CD4-positive, alpha-beta memory T cell (primary cell): ENCODE results near the gene NWD2. TPM values are rescaled to one million over a fixed set of nuclear protein-coding genes. Genes with fewer than 3 reads are reported as not detected.

ENCODE experiments used
- CTCF ChIA-PET: fragments of 350-600 bp; sonication (Branson Sonifier 250); formaldehyde crosslinking; loops from one replicate; lab custom pipeline; 2021; ENCODE audit warnings: inconsistent platforms; ENCODE audit not compliant: partially characterized antibody; lab: Charles Lee
- POLR2A ChIA-PET: fragments of 350-600 bp; sonication (Branson Sonifier 250); formaldehyde crosslinking; loops from one replicate; lab custom pipeline; 2021; ENCODE audit not compliant: partially characterized antibody; lab: Charles Lee
- DNase-seq, 5 donors: peaks; one replicate each; pipeline versions ENCODE4 v3.0.0 to v3.0.0-alpha.2; 2020 to 2022; ENCODE audit warnings: mixed read lengths in 1 of 5
- H3K27ac ChIP-seq: one replicate; pipeline ENCODE4 v1.7.0; 2013; ENCODE audit warnings: low read depth, low read length
- H3K27me3 ChIP-seq: 2 replicates; pipeline ENCODE4 v1.7.0; 2013; ENCODE audit warnings: mild to moderate bottlenecking, low read length, moderate library complexity; ENCODE audit not compliant: insufficient read depth
- H3K36me3 ChIP-seq: 2 replicates; pipeline ENCODE4 v1.7.0; 2013; ENCODE audit warnings: mild to moderate bottlenecking, low read length, moderate library complexity; ENCODE audit not compliant: insufficient read depth
- H3K4me1 ChIP-seq: 2 replicates; pipeline ENCODE4 v1.7.0; 2013; ENCODE audit warnings: mild to moderate bottlenecking, low read length, moderate library complexity; ENCODE audit not compliant: insufficient read depth
- H3K4me3 ChIP-seq, 2 donors: one replicate each; pipeline ENCODE4 v1.7.0; 2013; ENCODE audit warnings: low read length in 2 of 2, mild to moderate bottlenecking in 1 of 2
- H3K9me3 ChIP-seq, 2 donors: one replicate each; pipeline ENCODE4 v1.7.0; 2013; ENCODE audit warnings: low read length in 2 of 2, control low read depth in 1 of 2; ENCODE audit not compliant: control insufficient read depth in 1 of 2
- H3K27ac Mint-ChIP-seq, 7 donors: one replicate each; pipeline ENCODE4 v1.8.0; 2020 to 2021; ENCODE audit warnings: mixed read lengths in 7 of 7, mild to moderate bottlenecking in 6 of 7, inconsistent platforms in 3 of 7, moderate library complexity in 3 of 7
- H3K27me3 Mint-ChIP-seq, 2 donors: one replicate each; pipeline ENCODE4 v1.8.0; 2020 to 2021; ENCODE audit warnings: mixed read lengths in 2 of 2
- H3K36me3 Mint-ChIP-seq, 2 donors: one replicate each; pipeline ENCODE4 v1.8.0; 2020 to 2021; ENCODE audit warnings: mixed read lengths in 2 of 2, inconsistent platforms in 1 of 2, mild to moderate bottlenecking in 1 of 2
- H3K4me1 Mint-ChIP-seq, 4 donors: one replicate each; pipeline ENCODE4 v1.8.0; 2020 to 2021; ENCODE audit warnings: mixed read lengths in 4 of 4, mild to moderate bottlenecking in 1 of 4
- H3K4me3 Mint-ChIP-seq, 8 donors: one replicate each; pipeline ENCODE4 v1.8.0; 2020 to 2021; ENCODE audit warnings: mixed read lengths in 8 of 8, mild to moderate bottlenecking in 7 of 8, moderate library complexity in 6 of 8, inconsistent platforms in 3 of 8
- H3K9me3 Mint-ChIP-seq, 8 donors: one replicate each; pipeline ENCODE4 v1.8.0; 2020 to 2021; ENCODE audit warnings: mixed read lengths in 8 of 8, mild to moderate bottlenecking in 5 of 8, inconsistent platforms in 3 of 8, moderate library complexity in 1 of 8
- intact Hi-C: fragments of 100-400 bp; cut with micrococcal nuclease; formaldehyde crosslinking; loops from one replicate; pipeline ENCODE4 v1.15.1; 2023
- polyA plus RNA-seq, 2 donors: library from polyadenylated mRNA; unstranded; fragments of 300-500 nt; fragmentation: Illumina TruSeq; gene quantifications; one replicate each; pipeline ENCODE4 v1.2.3, GENCODE V29; 2021
- total RNA-seq, 2 experiments: library from RNA; stranded (reverse); gene quantifications; one replicate each; pipeline ENCODE4 v1.2.3, GENCODE V29; 2021

Gene NWD2
- total and polyA plus RNA-seq, 4 experiments from 2014 or later: not detected

DNA sequence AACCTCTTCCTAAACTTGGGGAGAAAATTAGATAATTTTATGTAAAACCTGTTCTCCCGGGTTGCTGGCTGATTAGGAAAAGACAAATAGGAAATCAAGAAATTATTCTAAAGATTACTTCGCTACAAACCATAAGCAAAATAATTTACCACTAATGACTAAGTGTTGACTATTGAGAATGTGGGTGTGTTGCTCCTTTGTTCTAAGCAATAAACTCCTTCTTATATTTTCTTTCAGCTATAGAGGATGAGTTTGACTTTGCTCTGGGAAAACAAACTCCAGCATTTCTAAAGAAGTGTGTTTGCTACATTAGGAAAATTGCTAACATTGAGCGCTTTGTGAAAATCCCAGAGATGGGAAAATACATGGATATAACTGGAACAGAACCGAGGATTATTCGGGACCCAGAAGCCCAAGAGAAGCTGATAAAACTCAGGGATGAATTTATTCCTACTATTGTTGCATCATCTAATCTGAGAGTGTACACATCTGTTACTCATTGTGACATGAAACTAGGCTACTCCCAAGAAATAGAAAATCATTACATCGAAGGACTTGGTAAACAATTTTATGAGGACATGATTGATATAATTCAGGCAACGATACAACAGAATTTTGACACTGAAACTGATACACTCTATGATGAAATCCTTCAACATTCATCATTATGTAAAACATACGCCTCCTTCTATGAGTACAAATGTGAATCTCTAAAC, 194.2 kb downstream of the NWD2 start:
- Mint-ChIP-seq H3K4me3 (no peak overlapping the region), H3K27me3 (peaks cover 10 to 11% of the 10 kb centered on the region in 2 donors), H3K27ac (no peak overlapping the region), H3K4me1 (no peaks in the 10 kb centered on the region), H3K36me3 (no peaks in the 10 kb centered on the region), H3K9me3 (no peaks in the 10 kb centered on the region)
- no peaks in the 10 kb centered on the region for H3K9me3 ChIP-seq
- no peak overlapping the region for H3K27ac ChIP-seq
- no peaks in the 10 kb centered on the region for H3K27me3 ChIP-seq
- POLR2A ChIA-PET: no interaction called here
- no peaks in the 10 kb centered on the region for H3K4me1 ChIP-seq
- CTCF ChIA-PET: no interaction called here
- H3K4me3 ChIP-seq: no peak overlapping the region
- H3K36me3 ChIP-seq: no peaks in the 10 kb centered on the region
- intact Hi-C loops: no loop called here
- no peak for DNase-seq

DNA sequence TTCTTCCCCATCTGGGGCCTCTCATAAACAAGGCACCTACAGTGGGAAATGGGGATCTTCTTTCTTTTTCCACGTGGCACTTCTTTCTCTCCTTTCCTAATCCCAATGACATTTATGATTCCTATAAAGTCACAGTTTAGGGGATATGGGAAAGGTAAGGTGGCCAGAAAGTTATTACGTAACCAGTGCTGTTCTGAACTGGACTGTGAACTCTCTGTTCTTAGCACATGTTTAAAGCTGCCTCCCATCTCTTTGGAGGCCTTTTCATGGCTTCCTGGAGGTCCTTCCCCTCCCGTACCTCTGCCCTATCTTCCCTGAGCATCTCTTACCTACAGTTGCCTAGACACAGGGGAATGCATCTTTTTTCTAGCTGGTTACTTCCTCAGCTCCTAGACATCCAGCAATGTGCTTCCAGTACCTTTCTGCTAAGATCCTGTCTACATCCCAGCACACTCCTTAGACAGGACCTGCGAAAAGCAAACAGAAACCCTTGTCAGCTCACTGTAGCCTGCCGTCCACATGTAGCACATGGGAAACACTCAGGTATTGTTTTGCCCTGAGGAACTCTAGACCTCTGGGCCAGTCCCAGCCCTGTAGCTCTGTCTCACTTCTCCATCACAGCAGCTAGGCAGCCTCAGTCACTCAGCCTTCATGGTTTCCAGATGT, 195.4 kb downstream of the NWD2 start:
- DNase-seq: no peak
- H3K9me3 Mint-ChIP-seq: no peaks in the 10 kb centered on the region
- H3K36me3 Mint-ChIP-seq: no peaks in the 10 kb centered on the region
- ChIA-PET CTCF (no interaction called here), POLR2A (no interaction called here)
- Histone ChIP-seq H3K27ac (no peak overlapping the region), H3K4me3 (no peak overlapping the region), H3K9me3 (no peaks in the 10 kb centered on the region), H3K36me3 (no peaks in the 10 kb centered on the region), H3K27me3 (no peaks in the 10 kb centered on the region), H3K4me1 (no peaks in the 10 kb centered on the region)
- no peak overlapping the region for H3K27ac Mint-ChIP-seq
- no peak overlapping the region for H3K4me3 Mint-ChIP-seq
- peaks cover 4 to 13% of the 10 kb centered on the region in 2 donors for H3K27me3 Mint-ChIP-seq
- intact Hi-C loops: no loop called here
- H3K4me1 Mint-ChIP-seq: no peaks in the 10 kb centered on the region

- H3K4me1 ChIP-seq: no peaks in the 10 kb centered on the region
- CTCF ChIA-PET: no interaction called here
- intact Hi-C loops: no loop called here
Measured at GRCh38 chr4:37440501-37440900, 196.0 kb downstream of the NWD2 start.

DNA sequence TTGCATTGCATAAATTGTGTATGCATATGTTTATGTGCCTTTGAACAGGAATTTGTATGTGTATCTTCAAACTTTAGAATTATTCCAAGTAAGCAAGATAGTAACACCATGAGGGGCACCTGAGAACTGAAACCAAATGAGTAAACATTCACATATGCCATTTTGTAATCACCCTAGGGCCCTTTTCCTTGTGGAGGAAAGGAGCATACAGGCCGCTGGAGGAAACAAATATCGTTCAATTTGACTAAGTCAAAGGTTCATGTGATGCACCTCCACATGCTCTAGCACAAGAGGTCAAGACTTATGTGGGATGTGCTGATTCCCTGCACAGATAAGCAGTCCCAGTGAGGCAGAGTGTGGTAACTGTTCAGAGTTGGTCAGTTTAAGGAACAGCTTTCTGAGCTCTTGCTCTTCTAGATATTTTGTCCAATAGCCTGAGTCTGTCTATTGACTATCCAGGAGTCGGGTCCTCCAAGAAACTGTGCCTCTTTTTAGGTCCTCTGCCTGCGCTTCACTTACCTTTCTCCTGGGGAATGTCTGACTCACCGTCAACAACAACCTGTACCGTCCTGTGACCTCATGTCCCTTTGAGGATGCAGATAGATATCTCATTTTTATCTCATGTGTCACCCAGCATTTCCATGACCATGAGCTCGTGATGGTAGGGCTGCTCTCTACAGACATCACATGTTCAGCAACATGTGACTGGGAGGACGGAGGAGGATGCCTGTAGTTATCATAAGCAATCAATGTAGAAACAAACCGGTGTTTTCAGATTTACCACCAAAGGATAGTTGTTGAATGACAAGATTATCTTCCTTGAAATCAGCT, 196.9 kb downstream of the NWD2 start:
- H3K4me3 ChIP-seq: no peak overlapping the region
- H3K27me3 ChIP-seq: no peaks in the 10 kb centered on the region
- no peak overlapping the region for H3K4me3 Mint-ChIP-seq
- ChIA-PET POLR2A (no interaction called here), CTCF (no interaction called here)
- no peaks in the 10 kb centered on the region for H3K36me3 Mint-ChIP-seq
- H3K27ac ChIP-seq: no peak overlapping the region
- no peaks in the 10 kb centered on the region for H3K36me3 ChIP-seq
- H3K4me1 ChIP-seq: no peaks in the 10 kb centered on the region
- H3K9me3 ChIP-seq: no peaks in the 10 kb centered on the region
- DNase-seq: no peak
- H3K9me3 Mint-ChIP-seq: no peaks in the 10 kb centered on the region
- intact Hi-C loops: no loop called here
- peaks cover 7 to 20% of the 10 kb centered on the region in 2 donors for H3K27me3 Mint-ChIP-seq
- H3K27ac Mint-ChIP-seq: no peak overlapping the region
- no peaks in the 10 kb centered on the region for H3K4me1 Mint-ChIP-seq

More at GRCh38 chr4:37440501-37440900, 196.0 kb downstream of the NWD2 start:
- Histone ChIP-seq H3K4me3 (no peak overlapping the region), H3K27ac (no peak overlapping the region), H3K9me3 (no peaks in the 10 kb centered on the region), H3K27me3 (no peaks in the 10 kb centered on the region), H3K36me3 (no peaks in the 10 kb centered on the region)
- DNase-seq: no peak
- Mint-ChIP-seq H3K9me3 (no peaks in the 10 kb centered on the region), H3K27me3 (peaks cover 2 to 19% of the 10 kb centered on the region in 2 donors), H3K4me1 (no peaks in the 10 kb centered on the region), H3K36me3 (no peaks in the 10 kb centered on the region), H3K27ac (no peak overlapping the region), H3K4me3 (no peak overlapping the region)
- POLR2A ChIA-PET: no interaction called here

DNA sequence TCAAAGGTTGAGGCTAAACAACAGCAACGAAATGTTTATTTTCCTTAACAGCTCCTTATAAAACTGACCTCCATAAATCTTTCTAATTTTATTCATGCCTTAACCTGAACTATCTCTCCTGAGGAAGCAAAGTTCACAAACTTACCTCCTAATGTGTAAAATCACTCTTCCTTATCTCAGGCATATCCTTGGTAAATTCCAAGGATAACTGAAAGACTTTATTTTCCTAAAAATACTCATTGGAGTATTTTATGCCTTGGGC, 197.4 kb downstream of the NWD2 start:
- H3K27me3 Mint-ChIP-seq: peaks cover 7 to 20% of the 10 kb centered on the region in 2 donors

GRCh38 chr4:37443137-37443536, 198.6 kb downstream of the NWD2 start:
- Histone ChIP-seq H3K27me3 (no peaks in the 10 kb centered on the region), H3K9me3 (no peaks in the 10 kb centered on the region), H3K4me1 (no peaks in the 10 kb centered on the region), H3K36me3 (no peaks in the 10 kb centered on the region), H3K4me3 (no peak overlapping the region), H3K27ac (no peak overlapping the region)
- intact Hi-C loops: no loop called here
- Mint-ChIP-seq H3K27me3 (peaks cover 7 to 21% of the 10 kb centered on the region in 2 donors), H3K36me3 (no peaks in the 10 kb centered on the region), H3K4me3 (no peak overlapping the region), H3K4me1 (no peaks in the 10 kb centered on the region), H3K9me3 (no peaks in the 10 kb centered on the region), H3K27ac (no peak overlapping the region)
- ChIA-PET CTCF (interaction anchor here (1.0 kb wide), 1 partner anchor 10 kb away, joined by 4 read pairs; no protein-coding TSS in a partner anchor), POLR2A (no interaction called here)
- no peak for DNase-seq

More for the DNA sequence above, 197.4 kb downstream of the NWD2 start:
- H3K4me3 Mint-ChIP-seq: no peak overlapping the region
- Histone ChIP-seq H3K36me3 (no peaks in the 10 kb centered on the region), H3K27me3 (no peaks in the 10 kb centered on the region), H3K27ac (no peak overlapping the region), H3K4me1 (no peaks in the 10 kb centered on the region), H3K9me3 (no peaks in the 10 kb centered on the region), H3K4me3 (no peak overlapping the region)
- H3K9me3 Mint-ChIP-seq: no peaks in the 10 kb centered on the region
- H3K4me1 Mint-ChIP-seq: no peaks in the 10 kb centered on the region
- DNase-seq: no peak
- H3K27ac Mint-ChIP-seq: no peak overlapping the region
- intact Hi-C loops: no loop called here
- ChIA-PET CTCF (no interaction called here), POLR2A (no interaction called here)
- no peaks in the 10 kb centered on the region for H3K36me3 Mint-ChIP-seq

GRCh38 chr4:37445023-37445422, 200.5 kb downstream of the NWD2 start:
- no peak overlapping the region for H3K27ac Mint-ChIP-seq
- Histone ChIP-seq H3K4me3 (no peak overlapping the region), H3K9me3 (no peaks in the 10 kb centered on the region), H3K27ac (no peak overlapping the region), H3K4me1 (no peaks in the 10 kb centered on the region), H3K27me3 (no peaks in the 10 kb centered on the region), H3K36me3 (no peaks in the 10 kb centered on the region)
- peaks cover 8 to 21% of the 10 kb centered on the region in 2 donors for H3K27me3 Mint-ChIP-seq
- DNase-seq: no peak
- no peaks in the 10 kb centered on the region for H3K4me1 Mint-ChIP-seq
- H3K9me3 Mint-ChIP-seq: no peaks in the 10 kb centered on the region
- CTCF ChIA-PET: interaction anchor here (1.8 kb wide), 1 partner anchor 8 kb away, joined by 8 read pairs; a partner anchor contains a TSS
- POLR2A ChIA-PET: no interaction called here
- H3K36me3 Mint-ChIP-seq: no peaks in the 10 kb centered on the region
- no peak overlapping the region for H3K4me3 Mint-ChIP-seq
- intact Hi-C loops: no loop called here
